Measurements from ENCODE around the gene IQSEC1. TPM values are rescaled to one million over a fixed set of nuclear protein-coding genes. Genes with fewer than 3 reads are reported as not detected.
"Not testable (repeated sequence)": the region's sequence is repeated elsewhere in the genome, so short reads cannot be mapped to it uniquely, and the experiment has no call there.

The IQSEC1 gene
- polyA plus RNA-seq, 1 donor: 40.0 TPM

DNA sequence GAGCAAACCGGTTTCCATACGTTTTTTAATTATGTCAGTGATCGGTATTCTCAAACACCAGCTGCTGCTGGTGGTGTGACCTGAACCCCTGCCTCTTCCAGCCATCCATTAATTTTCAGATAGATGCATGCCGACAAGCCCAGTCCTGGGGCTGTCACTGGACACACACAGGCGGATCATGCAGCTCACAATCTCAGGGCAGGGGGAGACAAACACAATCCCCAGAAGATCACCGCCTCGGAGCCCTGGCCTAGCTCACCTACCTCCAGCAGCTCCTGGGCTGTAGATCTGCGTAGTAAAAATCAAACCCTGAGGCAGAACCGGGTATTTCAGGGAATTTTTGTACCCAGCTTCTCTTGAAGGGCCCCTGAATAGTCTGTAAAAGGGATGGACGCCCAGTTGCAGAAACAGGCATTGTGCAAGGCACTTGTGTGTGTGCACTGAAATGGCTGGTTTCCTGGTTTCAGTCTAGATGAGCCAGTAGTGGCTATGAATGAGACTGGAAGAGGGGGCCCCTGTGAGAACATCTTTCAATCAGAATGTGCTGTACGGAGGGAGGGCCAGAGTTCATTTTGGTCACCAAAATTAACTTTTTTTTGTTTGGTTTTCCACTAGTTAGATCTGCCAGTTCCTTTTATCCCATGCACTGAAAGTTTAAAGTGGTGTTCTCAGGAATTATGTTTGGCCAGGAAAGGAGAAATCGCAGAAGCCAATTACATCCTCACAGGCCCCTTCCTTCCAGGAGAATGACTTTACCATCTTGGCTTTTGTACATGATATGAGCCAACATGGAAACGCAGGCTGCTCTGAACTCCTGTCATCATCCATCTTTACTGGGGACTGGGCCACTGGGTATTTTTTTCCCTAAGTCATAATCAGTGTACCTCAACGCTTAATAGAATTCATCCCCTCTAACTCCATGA is 176.9 kb downstream of the IQSEC1 start:
- no peak for DNase-seq (ENCODE audit: low read depth)

DNA sequence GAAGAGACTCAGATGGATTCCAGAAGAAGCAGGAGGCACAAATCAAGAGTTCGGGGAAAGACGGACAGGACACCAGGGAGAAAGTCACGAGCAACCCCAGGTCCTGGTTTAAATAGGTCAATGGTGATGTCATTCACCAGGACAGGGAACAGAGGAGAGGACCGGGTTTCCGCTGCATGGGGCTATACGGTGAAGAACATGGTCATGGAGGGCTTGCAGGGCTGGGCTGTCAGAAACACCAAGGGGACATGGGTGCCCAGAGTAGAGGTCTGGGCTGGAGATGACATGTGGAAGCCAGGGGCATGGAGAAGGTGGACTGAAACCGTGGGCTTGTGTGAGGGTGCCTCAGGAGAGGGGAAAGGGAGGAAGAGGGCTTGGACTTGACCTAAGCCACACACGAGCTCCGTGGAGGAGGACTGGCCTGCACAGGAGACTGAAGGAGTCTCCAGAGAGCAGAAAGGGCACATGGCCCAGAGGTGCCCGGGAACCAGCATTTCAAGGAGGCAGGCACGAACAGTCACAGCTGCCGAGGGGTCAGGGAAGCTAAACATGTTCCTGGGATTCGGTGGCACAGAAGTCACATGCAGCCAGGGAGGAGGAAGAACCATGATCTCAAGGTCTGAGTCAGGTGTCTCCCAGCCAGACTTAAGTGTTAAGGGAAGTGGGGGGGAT is 177.7 kb downstream of the IQSEC1 start:
- DNase-seq (ENCODE audit: low read depth): no peak

DNA sequence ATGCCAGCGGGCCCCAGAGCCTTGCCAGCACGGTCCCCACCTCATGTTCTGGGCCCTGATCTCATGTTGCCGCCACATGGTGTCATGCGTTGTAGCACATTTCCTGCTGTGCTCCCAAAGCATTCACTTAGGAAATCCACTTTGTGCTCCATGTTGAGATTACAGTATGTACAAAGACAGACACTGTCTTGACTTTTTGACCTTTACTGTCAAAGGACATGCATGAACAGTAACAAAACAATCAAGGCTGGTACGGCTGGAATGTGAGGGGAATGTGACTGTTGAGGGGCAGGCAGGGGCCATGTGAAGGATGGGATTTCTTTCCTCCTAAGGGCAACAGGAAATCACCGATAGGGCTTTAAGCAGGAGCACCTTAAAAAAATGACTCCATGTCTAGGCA is 178.6 kb downstream of the IQSEC1 start:
- DNase-seq (ENCODE audit: low read depth): no peak

DNA sequence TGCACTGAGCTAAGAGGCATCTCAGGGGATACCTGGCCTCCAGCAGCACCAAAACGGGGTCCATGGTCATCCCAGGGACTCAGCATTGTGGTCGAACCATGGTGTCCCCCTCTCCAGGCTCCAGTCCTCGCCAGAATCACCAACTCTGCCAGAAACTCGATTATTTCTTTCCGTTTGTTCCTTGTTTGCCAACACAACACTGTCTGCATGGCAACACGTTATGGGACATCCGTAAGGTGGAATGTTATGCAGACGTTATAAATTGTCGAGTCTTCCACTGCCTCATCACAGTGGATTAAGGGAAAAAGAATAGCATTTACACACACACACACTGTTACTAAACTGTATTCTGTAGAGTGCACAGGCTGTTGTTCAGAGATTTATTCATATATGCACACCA is 179.4 kb downstream of the IQSEC1 start:
- no peak for DNase-seq (ENCODE audit: low read depth)

DNA sequence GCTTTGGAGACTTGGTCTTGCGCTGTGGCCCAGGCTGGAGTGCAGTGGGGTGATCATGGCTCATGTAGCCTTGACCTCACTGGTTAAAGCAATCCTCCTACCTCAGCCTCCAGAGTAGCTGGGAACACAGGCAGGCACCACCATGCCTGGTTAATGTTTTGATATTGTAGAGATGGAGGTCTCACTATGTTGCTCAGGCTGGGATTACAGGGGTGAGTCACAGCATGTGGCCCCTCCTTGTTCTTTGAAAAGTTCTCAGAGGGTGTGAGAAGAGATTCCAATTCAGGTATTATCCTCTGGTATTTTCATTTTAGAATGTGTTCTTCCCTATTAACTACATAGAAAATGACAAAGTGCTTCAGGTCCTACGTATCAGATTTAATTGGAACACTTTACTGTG is 180.0 kb downstream of the IQSEC1 start:
- DNase-seq (ENCODE audit: low read depth): no peak

DNA sequence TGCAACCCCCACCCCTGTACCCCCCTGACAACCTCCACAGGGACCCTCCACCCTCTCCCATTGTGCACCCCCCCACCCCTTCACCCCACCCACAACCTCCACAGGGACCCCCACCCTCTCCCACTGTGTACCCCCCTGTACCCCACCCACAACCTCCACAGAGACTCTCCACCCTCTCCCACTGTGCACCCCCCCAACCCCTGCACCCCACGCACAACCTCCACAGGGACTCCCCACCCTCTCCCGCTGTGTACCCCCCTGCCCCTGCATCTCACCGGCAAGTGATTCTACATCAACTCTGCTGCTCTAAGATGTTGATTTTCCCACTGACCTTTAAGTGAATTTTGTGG is 180.4 kb downstream of the IQSEC1 start:
- no peak for DNase-seq (ENCODE audit: low read depth)

DNA sequence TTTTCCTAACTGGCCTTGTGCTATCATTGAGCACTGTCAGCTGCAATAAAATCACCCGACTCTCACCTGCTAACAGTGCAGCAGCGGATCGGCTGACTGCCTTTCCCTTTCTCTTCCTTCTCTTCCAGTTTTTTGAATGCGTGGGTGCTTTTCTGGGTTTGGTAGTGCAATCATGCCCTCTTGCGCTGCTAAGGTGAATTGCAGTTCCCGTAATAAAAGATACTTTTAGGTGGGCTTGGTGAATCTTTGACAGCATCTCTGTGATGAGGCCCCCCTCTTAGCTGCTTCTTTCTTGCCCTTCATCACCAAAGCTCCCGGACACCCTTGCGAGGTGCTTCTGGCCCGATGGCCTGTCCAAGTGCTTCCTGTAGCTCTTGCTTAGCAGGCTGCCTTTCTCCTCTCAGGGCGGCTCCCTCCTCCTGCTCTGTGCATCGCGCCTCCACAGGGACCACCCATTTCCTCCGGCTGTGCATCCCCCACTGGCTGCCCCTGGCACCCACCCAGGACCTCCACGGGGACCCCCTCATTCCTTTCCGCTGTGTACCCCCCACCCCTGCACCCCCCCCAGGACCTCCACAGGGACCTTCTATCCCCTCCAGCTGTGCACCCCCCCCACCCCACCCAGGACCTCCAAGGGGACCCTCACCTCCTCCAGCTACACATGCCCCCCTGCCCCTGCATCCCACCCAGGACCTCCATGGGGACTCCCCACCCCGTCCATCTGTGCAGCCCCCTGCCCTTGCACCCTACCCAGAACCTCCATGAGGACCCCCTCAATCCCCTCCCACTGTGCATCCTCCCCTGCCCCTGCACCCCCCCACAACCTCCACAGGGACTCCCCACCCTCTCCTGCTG is 181.0 kb downstream of the IQSEC1 start:
- no peak for DNase-seq (ENCODE audit: low read depth)

DNA sequence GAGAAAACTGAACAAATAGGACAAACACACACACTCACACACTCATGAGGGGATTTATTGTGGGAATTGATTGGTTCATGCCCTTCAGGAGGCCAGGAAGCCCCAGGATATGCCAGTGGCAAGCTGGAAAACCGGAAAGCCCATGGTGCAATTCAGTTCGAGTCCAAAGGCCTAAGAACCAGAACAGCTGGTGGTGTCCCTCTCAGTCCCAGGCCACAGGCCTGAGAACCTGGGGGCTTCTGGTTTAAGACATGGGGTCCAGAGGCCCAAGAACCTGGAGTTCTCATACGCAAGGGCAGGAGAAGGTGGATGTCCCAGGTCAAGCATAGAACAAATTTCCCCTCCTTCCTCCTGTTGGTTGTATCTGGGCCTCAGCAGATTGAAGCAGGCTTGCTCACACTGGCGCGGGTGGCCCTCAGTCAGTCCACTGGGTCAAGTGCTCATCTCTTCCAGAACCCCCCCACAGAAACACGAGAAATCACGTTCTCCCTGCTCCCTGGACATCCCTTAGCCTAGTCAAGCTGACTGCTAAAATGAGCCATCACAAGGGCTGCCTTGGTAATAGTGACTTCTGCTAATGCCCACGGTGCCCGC is 181.7 kb downstream of the IQSEC1 start:
- no peak for DNase-seq (ENCODE audit: low read depth)

DNA sequence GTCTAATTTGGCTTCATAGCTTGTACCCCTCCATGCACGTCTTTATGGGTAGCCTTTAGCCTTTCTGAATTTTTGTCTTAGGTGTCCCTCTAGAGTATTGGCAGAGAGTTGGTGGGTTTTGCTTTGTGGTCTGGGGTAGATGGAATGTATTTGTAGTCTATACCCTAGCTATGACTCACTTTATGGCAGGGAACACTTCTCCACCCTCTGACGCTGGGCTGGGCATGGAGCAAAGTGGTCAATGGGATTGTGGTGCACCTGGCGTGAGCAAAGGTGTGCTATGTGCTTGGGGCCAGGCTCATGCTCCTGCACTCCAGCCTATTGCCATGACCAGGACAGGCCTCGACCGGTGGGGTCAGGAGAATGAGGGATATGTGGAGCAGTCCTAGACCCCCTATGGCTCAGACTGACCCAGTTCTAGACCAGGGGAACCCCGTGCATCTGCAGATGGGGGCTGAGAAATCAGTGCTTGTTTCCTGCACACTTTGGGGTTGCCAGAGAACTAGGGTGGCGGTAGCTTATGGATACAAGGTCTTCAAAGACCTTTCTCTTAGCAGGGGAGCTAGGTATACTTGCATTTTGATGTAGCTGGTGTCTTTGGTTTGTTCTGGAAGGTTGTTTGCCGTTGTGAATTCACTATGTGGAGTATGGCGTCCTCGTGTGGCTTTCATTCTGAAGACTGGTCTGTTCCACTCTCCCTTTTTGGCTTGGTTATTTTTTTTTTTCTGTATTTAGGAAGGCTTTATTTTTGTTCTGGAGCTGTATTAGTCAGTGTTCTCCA is 182.4 kb downstream of the IQSEC1 start:
- no peak for DNase-seq (ENCODE audit: low read depth)

DNA sequence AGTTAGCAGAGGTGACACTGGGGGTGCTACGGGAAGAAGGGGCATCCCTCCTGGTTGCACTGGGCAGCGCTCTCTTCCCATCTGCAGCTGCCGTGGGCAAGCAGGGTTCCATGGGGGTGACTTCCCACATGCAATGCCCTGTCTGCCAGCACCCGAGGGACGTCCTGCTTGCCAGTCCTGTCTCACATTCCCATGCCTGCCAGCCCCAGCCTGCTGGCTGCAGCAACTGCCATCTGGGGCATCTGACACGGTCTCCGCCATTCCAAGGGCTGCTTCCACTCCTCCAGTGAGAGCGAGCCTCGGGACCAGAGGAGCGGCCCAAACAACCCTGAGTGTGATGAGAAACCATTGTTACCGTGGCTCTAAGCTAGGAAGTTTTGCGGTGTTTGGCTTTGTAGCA is 186.5 kb downstream of the IQSEC1 start:
- DNase-seq (ENCODE audit: low read depth): no peak

DNA sequence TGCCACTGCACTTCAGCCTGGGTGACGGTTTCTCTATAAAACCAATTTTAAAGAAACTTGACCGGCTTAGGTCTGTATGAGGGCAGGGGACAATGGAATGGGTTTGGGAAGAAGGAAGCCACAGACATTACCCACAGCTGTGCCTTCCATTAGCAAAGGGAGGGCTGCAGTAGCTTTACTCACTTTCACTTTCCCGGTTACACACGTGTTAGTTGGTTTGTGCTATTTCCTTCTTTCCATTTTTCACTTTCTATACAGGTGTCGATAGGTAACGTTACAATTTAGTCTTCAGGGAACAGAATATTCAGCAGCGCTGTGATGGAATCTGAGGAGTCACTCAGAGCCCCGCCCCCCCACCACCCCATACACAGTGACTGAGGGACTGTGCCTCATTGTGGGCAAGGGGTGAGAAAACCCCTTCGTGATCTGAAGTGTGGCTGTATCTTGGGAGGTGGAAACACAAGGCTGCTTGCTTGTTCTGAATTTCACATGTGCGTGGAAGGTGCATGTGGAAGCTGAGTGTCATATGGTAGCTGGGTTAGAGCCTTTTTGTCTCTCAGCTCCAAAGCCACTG is 187.0 kb downstream of the IQSEC1 start:
- no peak for DNase-seq (ENCODE audit: low read depth)

DNA sequence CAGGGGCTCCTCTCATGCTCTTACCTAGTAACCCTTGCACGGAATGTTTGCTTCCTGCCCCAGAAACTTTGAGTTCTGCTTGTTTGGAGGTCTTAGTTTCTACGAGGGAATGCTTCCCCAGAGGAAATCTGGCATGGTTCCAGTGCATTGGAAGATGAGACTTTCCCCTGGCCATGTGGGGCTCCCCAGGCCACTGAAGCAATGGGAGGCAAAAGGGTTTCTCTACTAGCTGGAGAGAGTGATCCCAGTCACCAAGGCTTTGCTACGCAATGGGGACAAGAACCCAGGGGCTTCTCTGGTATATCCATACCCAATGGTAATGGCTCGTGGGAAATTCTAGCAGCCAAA is 187.7 kb downstream of the IQSEC1 start:
- no peak for DNase-seq (ENCODE audit: low read depth)

DNA sequence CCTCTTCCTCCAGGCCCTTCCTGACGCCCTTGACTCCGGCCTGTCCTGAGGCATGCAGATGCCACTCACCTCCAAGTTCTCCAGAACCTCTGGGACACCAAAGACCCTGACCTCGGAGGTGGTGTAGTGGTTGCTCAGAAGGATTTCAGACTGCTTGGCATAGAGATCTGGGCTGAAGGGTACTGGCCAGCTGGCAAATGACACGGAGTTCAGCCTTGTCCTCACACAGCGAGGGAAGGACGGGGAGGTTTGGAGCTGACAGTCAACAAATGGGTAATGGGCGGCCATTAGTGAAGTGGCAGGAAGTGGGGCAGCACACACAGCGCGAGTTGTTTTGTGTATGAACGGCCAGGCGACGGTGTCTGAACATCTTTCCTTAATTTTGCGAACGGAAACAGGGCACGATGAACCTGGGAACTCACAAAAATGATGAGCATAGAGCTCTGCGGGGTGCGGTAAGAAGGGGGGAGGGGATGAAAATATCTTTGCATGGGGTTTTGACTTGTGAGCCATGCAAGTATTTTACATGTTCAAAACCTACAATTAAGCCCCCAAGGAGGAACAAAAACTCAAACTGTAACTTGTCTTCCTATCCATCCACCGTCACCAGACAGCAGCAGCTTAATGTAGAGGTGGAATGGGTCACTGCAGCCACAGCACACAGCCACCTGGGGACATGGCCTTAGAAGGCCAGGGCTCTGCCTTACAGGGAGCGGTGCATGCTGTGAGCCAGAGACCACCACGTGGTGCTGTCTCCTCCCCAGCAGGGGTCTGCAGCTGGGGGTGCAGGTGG is 188.2 kb downstream of the IQSEC1 start:
- no peak for DNase-seq (ENCODE audit: low read depth)

DNA sequence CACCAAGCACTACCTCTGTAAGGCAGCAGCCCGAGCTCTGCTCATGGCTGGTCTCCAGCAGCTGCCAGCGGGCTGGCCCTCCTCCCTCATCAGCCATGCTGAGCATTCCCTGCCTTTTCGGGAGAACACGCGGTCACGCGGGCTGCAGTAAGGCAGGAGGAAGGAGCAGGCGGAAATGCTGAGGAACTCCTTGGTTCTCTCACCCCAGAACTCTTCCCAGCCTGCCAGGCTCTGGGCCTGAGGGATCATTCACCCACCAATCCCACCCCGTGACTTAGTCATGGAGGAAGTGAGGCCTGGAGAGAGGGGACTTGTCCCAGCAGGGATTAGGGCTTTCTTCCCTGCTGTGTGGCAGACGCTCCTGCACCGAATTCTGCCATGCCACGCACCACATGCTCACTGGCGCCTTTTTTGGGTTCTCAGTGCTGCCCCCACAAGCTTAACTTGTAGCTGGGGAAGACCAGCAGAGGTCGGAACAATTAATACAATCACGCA is 189.0 kb downstream of the IQSEC1 start:
- DNase-seq (ENCODE audit: low read depth): no peak

DNA sequence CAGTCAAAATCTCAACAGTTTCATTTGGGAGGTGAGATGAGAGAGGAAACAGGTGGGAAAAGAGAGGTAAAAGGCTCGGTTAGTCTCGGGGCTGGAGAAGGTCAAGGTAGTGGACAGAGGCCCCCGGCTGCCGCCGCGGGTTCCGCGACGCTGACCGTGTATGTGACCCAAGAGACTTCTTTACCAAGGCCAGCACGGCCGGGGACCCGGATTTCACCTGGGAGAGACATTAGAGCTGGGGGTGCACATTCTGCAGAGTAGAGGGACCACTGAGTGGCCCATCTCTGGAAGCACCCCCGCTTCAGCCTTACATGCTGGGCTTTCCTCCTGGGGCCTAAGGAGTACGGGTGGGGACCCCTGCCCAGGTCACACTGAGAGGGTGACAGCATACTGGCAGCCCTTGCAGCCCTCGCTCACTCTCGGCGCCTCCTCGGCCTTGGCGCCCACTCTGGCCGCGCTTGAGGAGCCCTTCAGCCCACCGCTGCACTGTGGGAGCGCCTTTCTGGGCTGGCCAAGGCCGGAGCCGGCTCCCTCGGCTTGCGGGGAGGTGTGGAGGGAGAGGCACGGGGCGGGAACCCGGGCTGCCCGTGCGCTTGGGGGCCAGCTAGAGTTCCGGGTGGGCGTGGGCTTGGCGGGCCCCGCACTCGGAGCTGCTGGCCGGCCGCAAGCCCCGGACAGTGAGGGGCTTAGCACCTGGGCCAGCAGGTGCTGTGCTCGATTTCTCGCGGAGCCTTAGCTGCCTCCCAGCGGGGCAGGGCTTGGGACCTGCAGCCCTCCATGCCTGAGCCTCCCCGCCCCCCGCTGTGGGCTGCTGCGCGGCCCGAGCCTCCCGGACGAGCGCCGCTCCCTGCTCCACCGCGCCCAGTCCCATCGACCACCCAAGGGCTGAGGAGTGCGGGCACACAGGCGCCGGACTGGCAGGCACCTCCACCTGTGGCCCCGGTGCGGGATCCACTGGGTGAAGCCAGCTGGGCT is 190.6 kb downstream of the IQSEC1 start:
- no peak for DNase-seq (ENCODE audit: low read depth)

DNA sequence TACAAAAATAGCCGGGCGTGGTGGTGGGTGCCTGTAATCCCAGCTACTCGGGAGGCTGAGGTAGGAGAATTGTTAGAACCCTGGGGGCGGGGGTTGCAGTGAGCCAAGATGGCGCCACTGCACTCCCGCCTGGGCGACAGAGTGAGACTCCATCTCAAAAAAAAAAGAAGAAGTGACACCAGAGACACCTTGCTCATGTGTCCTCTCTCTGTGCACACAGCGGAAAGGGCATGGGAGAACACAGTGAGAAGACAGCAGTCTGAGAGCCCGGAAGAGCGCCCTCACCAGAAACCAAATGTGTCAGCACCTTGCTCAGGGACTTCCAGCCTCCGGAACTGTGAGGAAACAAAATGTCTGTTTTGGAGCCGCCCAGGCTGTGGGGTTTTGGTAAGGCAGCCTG is 191.4 kb downstream of the IQSEC1 start:
- DNase-seq (ENCODE audit: low read depth): not testable (repeated sequence)

DNA sequence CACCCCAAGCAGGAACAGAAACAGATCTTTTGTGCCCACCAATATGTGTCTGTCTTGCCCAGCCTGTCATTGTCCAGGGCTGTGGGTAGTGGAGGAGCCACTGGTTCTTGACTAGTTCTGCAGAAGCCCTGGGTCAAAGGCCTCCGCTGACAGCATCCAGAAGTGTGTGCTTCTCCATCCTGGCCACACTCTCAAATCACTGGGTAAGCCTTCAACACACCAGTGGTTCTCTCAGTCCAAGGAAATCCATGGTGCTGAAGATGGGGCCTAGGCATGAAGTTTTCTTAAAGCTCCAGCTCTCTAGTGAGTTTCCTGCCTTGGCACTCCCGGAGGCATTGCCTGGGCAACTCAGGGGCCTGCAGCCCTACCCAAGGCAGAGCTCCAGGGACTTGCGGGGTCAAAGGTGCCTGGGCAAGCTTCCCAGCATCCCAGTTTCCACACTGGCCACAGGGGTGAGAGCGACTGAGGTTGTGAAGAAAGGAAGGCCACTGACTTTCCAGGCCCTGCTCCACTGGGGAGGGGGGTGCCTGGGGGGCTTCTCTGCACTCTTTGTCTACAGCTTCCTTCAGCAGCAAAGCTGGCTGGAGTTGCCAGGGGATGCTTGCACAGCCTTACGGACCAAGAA is 193.9 kb downstream of the IQSEC1 start:
- no peak for DNase-seq (ENCODE audit: low read depth)

DNA sequence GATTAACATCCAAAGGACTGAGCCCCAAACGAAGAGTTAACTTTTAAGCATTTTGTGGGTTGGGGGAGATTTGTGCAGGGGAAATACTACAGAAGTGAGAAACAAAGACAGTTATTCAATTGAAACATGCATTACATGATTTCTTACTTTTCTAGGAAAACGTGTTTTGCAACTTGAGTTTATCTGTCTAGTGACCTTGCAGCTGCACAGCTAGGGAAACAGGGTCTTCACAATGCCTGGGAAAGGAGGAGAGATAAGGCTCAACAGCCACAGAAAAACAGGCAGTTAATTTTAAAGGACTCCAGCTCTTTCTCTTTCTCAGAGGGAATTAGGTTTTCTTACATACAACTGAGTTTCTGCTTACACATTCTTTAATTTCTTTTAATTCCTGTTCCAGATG is 194.5 kb downstream of the IQSEC1 start:
- DNase-seq (ENCODE audit: low read depth): not testable (repeated sequence)

All from forelimb muscle (tissue), 1 donor.